Panc1 (cell line): ENCODE data around the gene AK2. TPM values are rescaled to one million over a fixed set of nuclear protein-coding genes. Genes with fewer than 3 reads are reported as not detected.

Source experiments
- ATAC-seq: fragments of 200-7000 bp; cut with Tn5 transposase; 2 replicates; pipeline ENCODE4 v1.9.1; 2020; ENCODE audit warnings: mild to moderate bottlenecking, moderate library complexity
- BruUV-seq: library from RNA; stranded (reverse); fragments of 400-500 nt; replicated peaks from 2 replicates; lab custom pipeline; 2021; lab: Mats Ljungman, UMichigan
- CTCF ChIA-PET: fragments of 300-600 bp; sonication (Branson Sonifier 250); formaldehyde crosslinking; loops from one replicate; lab custom pipeline; 2022; ENCODE audit warnings: antibody characterized with exemption; lab: Charles Lee
- POLR2A ChIA-PET: fragments of 300-600 bp; sonication (Branson Sonifier 250); formaldehyde crosslinking; loops from one replicate; lab custom pipeline; 2022; ENCODE audit warnings: antibody characterized with exemption; lab: Charles Lee
- DNase-seq: peaks from one replicate; pipeline ENCODE4 v3.0.0-alpha.2; 2010; ENCODE audit warnings: low read depth, low spot score
- H3K27ac ChIP-seq: 2 replicates; pipeline ENCODE4 v1.5.1; 2011; ENCODE audit warnings: mild to moderate bottlenecking, low read length, inconsistent platforms
- H3K27me3 ChIP-seq: fragments of 200-500 bp; sonication (Bioruptor generic); 2 replicates; pipeline ENCODE4 v1.6.0; 2014; ENCODE audit warnings: low read length, inconsistent platforms; ENCODE audit not compliant: control insufficient read depth, insufficient read depth
- H3K36me3 ChIP-seq: fragments of 200-500 bp; sonication (Bioruptor generic); 2 replicates; pipeline ENCODE4 v1.5.1; 2014; ENCODE audit warnings: inconsistent platforms, mild to moderate bottlenecking, low read length, moderate library complexity; ENCODE audit not compliant: control insufficient read depth, insufficient read depth
- H3K4me1 ChIP-seq: 2 replicates; pipeline ENCODE4 v1.5.1; 2011; ENCODE audit warnings: inconsistent platforms, mild to moderate bottlenecking, low read length, moderate library complexity; ENCODE audit not compliant: control insufficient read depth, insufficient read depth
- H3K4me3 ChIP-seq, 2 experiments: 2 replicates each; pipeline ENCODE4 v1.5.1; 2011 to 2012; ENCODE audit warnings: low read depth in 2 of 2, low read length in 2 of 2, mild to moderate bottlenecking in 2 of 2, inconsistent platforms in 1 of 2, moderate library complexity in 1 of 2
- H3K9me3 ChIP-seq: fragments of 200-500 bp; sonication (Bioruptor generic); 2 replicates; pipeline ENCODE4 v1.5.1; 2014; ENCODE audit warnings: low read depth, mild to moderate bottlenecking, inconsistent platforms, low read length, moderate library complexity; ENCODE audit not compliant: control insufficient read depth, insufficient read depth
- CTCF ChIP-seq: fragments of 450-650 bp; IDR thresholded peaks from 2 replicates; pipeline ENCODE4 v1.5.1; 2017; ENCODE audit warnings: mild to moderate bottlenecking
- POLR2AphosphoS5 ChIP-seq: IDR thresholded peaks from 2 replicates; pipeline ENCODE4 v1.6.1; 2012; ENCODE audit warnings: mild to moderate bottlenecking, low read depth, low read length, moderate library complexity
- REST ChIP-seq, 2 experiments: IDR thresholded peaks; 2 replicates each; pipeline ENCODE4 v1.6.1; 2011 to 2012; ENCODE audit warnings: low read depth in 2 of 2, control low read depth in 1 of 2, low read length in 1 of 2, mild to moderate bottlenecking in 1 of 2, moderate library complexity in 1 of 2; ENCODE audit not compliant: insufficient read depth in 1 of 2
- TCF7L2 ChIP-seq: IDR thresholded peaks from 2 replicates; pipeline ENCODE4 v1.6.1; 2011; ENCODE audit warnings: mild to moderate bottlenecking, low read depth, low read length, inconsistent platforms
- in situ Hi-C: cut with HindIII; loops from 2 replicates; pipeline ENCODE4 v1.10.0; 2016; ENCODE audit warnings: low sequenced_read_pairs, low pct_unique_long_range_greater_than_20kb
- intact Hi-C: fragments of 100-400 bp; cut with micrococcal nuclease; formaldehyde crosslinking; loops from one replicate; pipeline ENCODE4 v1.10.0; 2022; ENCODE audit not compliant: unreplicated experiment
- total RNA-seq: library from RNA; stranded (reverse); gene quantifications from one replicate; pipeline ENCODE4 v1.2.1, GENCODE V29; 2021; ENCODE audit not compliant: unreplicated experiment

AK2 gene
- total RNA-seq, 1 experiment from 2014 or later = 213 TPM

GRCh38 chr1:33045246-33045645, 8.6 kb upstream of the AK2 start:
- H3K9me3 ChIP-seq = no peaks in the 10 kb centered on the region
- no peaks in the 10 kb centered on the region for H3K27me3 ChIP-seq
- in situ Hi-C loops (no loop called here), intact Hi-C loops (no loop called here)
- no peak for TF ChIP-seq POLR2AphosphoS5
- no peak for TF ChIP-seq TCF7L2
- TF ChIP-seq REST (IDR thresholded peaks at IDR 0.05; ENCODE audit: insufficient read depth in 1 of 2, low read depth in 2 of 2, low read length in 1 of 2) = no peak
- ChIA-PET POLR2A (no interaction called here), CTCF (no interaction called here)
- BruUV-seq = no TSS peak
- ATAC-seq = no peak
- no peak overlapping the region for H3K4me3 ChIP-seq
- DNase-seq = no peak
- no peaks in the 10 kb centered on the region for H3K4me1 ChIP-seq
- H3K27ac ChIP-seq = no peak overlapping the region
- H3K36me3 ChIP-seq = no peaks in the 10 kb centered on the region

- DNase-seq = no peak
- H3K27ac ChIP-seq = no peak overlapping the region
- BruUV-seq = no TSS peak
- no peaks in the 10 kb centered on the region for H3K27me3 ChIP-seq
- no peak overlapping the region for H3K4me3 ChIP-seq
- ChIA-PET POLR2A (interaction anchor here (0.6 kb wide), 1 partner anchor 1882 kb away, joined by 3 read pairs; no protein-coding TSS in a partner anchor), CTCF (no interaction called here)
- H3K9me3 ChIP-seq = no peaks in the 10 kb centered on the region
- intact Hi-C loops = no loop called here
- ATAC-seq = no peak
- in situ Hi-C loops = no loop called here
- no peaks in the 10 kb centered on the region for H3K36me3 ChIP-seq
- TF ChIP-seq CTCF = no peak
- TF ChIP-seq REST (IDR thresholded peaks at IDR 0.05; ENCODE audit: insufficient read depth in 1 of 2, low read depth in 2 of 2, low read length in 1 of 2) = no peak
- TF ChIP-seq TCF7L2 = no peak
- H3K4me1 ChIP-seq = no peaks in the 10 kb centered on the region
Measured at GRCh38 chr1:33043267-33044092, 6.8 kb upstream of the AK2 start.
